Measurements from ENCODE around the gene FAAH2. TPM values are rescaled to one million over a fixed set of nuclear protein-coding genes. Genes with fewer than 3 reads are reported as not detected.

Gene FAAH2
- 10 to 100 TPM in 3 of 4 donors, 1 to 10 TPM in 1; 7.4 to 13.7 (median 12.4) TPM for total RNA-seq

GRCh38 chrX:57286507-57287251, at the start of gene FAAH2:
Gene FAAH2, plus strand, starts transcription at chrX:57286706. Its CDS starts 120 bp downstream, at chrX:57286826.
- intact Hi-C loops (cut with DNase I) = no loop called here
- peak; percentile 75 to 77 for DNase-seq
- no peaks in the 10 kb centered on the region for H3K9me3 ChIP-seq
- peak within 1 kb of the TSS; percentile 31 to 55 (median 35) for H3K27ac ChIP-seq
- WGBS, 2 donors = 1 to 2% methylated on average over 9 to 16 of the region's 22 CpGs
- H3K4me3 ChIP-seq (replicated peaks in 1 of 3) = peak within 1 kb of the TSS in 2 of 3 donors; percentile 9 to 21
- H3K36me3 ChIP-seq = no peaks in the 10 kb centered on the region
- H3K27me3 ChIP-seq = no peaks in the 10 kb centered on the region
- no peaks in the 10 kb centered on the region for H3K4me1 ChIP-seq
- peak in 1 of 2 donors; percentile 42 for TF ChIP-seq POLR2A (IDR thresholded peaks at IDR 0.05)
- TF ChIP-seq CTCF (IDR thresholded peaks at IDR 0.05) = peak in 2 of 6 experiments; percentile 4 to 13

GRCh38 chrX:57241967-57242366, 44.5 kb upstream of the FAAH2 start:
- 71 to 80% methylated on average over 2 to 4 of the region's 7 CpGs for WGBS, 2 donors
- no peaks in the 10 kb centered on the region for H3K36me3 ChIP-seq

GRCh38 chrX:57251965-57252364, 34.5 kb upstream of the FAAH2 start:
- Histone ChIP-seq H3K27me3 (no peaks in the 10 kb centered on the region), H3K4me1 (no peaks in the 10 kb centered on the region), H3K36me3 (no peaks in the 10 kb centered on the region), H3K4me3 (replicated peaks in 1 of 3) (no peak overlapping the region), H3K9me3 (no peaks in the 10 kb centered on the region), H3K27ac (no peak overlapping the region)
- TF ChIP-seq POLR2A (IDR thresholded peaks at IDR 0.05) = no peak
- no peak for TF ChIP-seq CTCF (IDR thresholded peaks at IDR 0.05)
- WGBS, 2 donors = 96 to 100% methylated on average over 2 to 4 of the region's 6 CpGs
- intact Hi-C loops (cut with DNase I) = no loop called here
- no peak for DNase-seq

More at GRCh38 chrX:57241967-57242366, 44.5 kb upstream of the FAAH2 start:
- no peak overlapping the region for H3K4me3 ChIP-seq (replicated peaks in 1 of 3)
- DNase-seq = no peak
- no peaks in the 10 kb centered on the region for H3K9me3 ChIP-seq
- intact Hi-C loops (cut with DNase I) = no loop called here
- H3K27ac ChIP-seq = no peak overlapping the region
- no peaks in the 10 kb centered on the region for H3K27me3 ChIP-seq
- TF ChIP-seq POLR2A (IDR thresholded peaks at IDR 0.05) = no peak
- TF ChIP-seq CTCF (IDR thresholded peaks at IDR 0.05) = no peak
- H3K4me1 ChIP-seq = no peaks in the 10 kb centered on the region

- no peak for TF ChIP-seq CTCF (IDR thresholded peaks at IDR 0.05)
- no peak for TF ChIP-seq POLR2A (IDR thresholded peaks at IDR 0.05)
- intact Hi-C loops (cut with DNase I) = no loop called here
- H3K4me3 ChIP-seq (replicated peaks in 1 of 3) = no peak overlapping the region
- H3K27ac ChIP-seq = no peak overlapping the region
- no peaks in the 10 kb centered on the region for H3K27me3 ChIP-seq
- H3K36me3 ChIP-seq = no peaks in the 10 kb centered on the region
- 72% methylated on average over 3 of the region's 4 CpGs; no CpG with 5 or more reads in 1 of the 2 donors for WGBS, 2 donors
- H3K4me1 ChIP-seq = no peaks in the 10 kb centered on the region
- DNase-seq = no peak
- no peaks in the 10 kb centered on the region for H3K9me3 ChIP-seq
Observed at GRCh38 chrX:57265126-57265525, 21.4 kb upstream of the FAAH2 start.

- Histone ChIP-seq H3K27me3 (no peaks in the 10 kb centered on the region), H3K9me3 (no peaks in the 10 kb centered on the region), H3K36me3 (no peaks in the 10 kb centered on the region), H3K4me3 (replicated peaks in 1 of 3) (no peak overlapping the region), H3K4me1 (no peaks in the 10 kb centered on the region), H3K27ac (no peak overlapping the region)
- intact Hi-C loops (cut with DNase I) = no loop called here
- no peak for DNase-seq
- 93% methylated on average over 3 of the region's 3 CpGs; no CpG with 5 or more reads in 1 of the 2 donors for WGBS, 2 donors
- TF ChIP-seq POLR2A (IDR thresholded peaks at IDR 0.05) (no peak), CTCF (IDR thresholded peaks at IDR 0.05) (no peak)
Observed at GRCh38 chrX:57266275-57266674, 20.2 kb upstream of the FAAH2 start.

All from thyroid gland (tissue), 4 donors.